Colonic mucosa (tissue), 4 donors: ENCODE measurements around the gene PKDCC. TPM values are rescaled to one million over a fixed set of nuclear protein-coding genes. Genes with fewer than 3 reads are reported as not detected.
A peak's percentile ranks its signal among the peaks of the same experiment; 100 is the strongest.
"Not testable (repeated sequence)": the region's sequence is repeated elsewhere in the genome, so short reads cannot be mapped to it uniquely, and the experiment has no call there.

Source experiments
- DNase-seq: peaks from one replicate; pipeline ENCODE4 v3.0.0-alpha.2; 2020
- H3K27ac ChIP-seq: fragments of 200-600 bp; one replicate; pipeline ENCODE4 v1.8.0; 2021
- H3K27me3 ChIP-seq: fragments of 200-600 bp; one replicate; pipeline ENCODE4 v1.8.0; 2021
- H3K36me3 ChIP-seq: fragments of 200-600 bp; one replicate; pipeline ENCODE4 v1.8.0; 2021
- H3K4me1 ChIP-seq: fragments of 200-600 bp; one replicate; pipeline ENCODE4 v1.8.0; 2021; ENCODE audit warnings: mild to moderate bottlenecking
- H3K4me3 ChIP-seq: fragments of 200-600 bp; one replicate; pipeline ENCODE4 v1.8.0; 2021
- H3K9ac ChIP-seq, 2 donors: one replicate each; pipeline ENCODE4 v1.7.0; 2013; ENCODE audit warnings: control low read depth in 2 of 2, low read depth in 2 of 2, low read length in 2 of 2
- H3K9me3 ChIP-seq: fragments of 200-600 bp; one replicate; pipeline ENCODE4 v1.8.0; 2021
- intact Hi-C: fragments of 100-400 bp; cut with DNase I; formaldehyde crosslinking; loops from one replicate; pipeline ENCODE4 v1.14.1; 2022
- total RNA-seq, 2 donors: library from RNA; stranded (reverse); fragmentation: NEBNext Ultra II Directional in 1 of 2; extraction: Animal tissue kit (Norgen Biotek cat#: 25700) in 1 of 2; gene quantifications; one replicate each; pipeline ENCODE4 v1.2.1, GENCODE V29; 2021
- TF ChIP-seq, protein P1 (sequence below): fragments of 200-600 bp; IDR thresholded peaks from one replicate; pipeline ENCODE4 v1.8.0; 2022; ENCODE audit warnings: antibody characterized with exemption, mild to moderate bottlenecking
- donor health status: healthy.
- donor health status: DM: no; HTN: no; CAD: no.
- donor health status: DM: no; HTN: no; CAD: no.

PKDCC gene
- total RNA-seq, 2 donors from 2014 or later = 61.3 to 125 TPM

DNA sequence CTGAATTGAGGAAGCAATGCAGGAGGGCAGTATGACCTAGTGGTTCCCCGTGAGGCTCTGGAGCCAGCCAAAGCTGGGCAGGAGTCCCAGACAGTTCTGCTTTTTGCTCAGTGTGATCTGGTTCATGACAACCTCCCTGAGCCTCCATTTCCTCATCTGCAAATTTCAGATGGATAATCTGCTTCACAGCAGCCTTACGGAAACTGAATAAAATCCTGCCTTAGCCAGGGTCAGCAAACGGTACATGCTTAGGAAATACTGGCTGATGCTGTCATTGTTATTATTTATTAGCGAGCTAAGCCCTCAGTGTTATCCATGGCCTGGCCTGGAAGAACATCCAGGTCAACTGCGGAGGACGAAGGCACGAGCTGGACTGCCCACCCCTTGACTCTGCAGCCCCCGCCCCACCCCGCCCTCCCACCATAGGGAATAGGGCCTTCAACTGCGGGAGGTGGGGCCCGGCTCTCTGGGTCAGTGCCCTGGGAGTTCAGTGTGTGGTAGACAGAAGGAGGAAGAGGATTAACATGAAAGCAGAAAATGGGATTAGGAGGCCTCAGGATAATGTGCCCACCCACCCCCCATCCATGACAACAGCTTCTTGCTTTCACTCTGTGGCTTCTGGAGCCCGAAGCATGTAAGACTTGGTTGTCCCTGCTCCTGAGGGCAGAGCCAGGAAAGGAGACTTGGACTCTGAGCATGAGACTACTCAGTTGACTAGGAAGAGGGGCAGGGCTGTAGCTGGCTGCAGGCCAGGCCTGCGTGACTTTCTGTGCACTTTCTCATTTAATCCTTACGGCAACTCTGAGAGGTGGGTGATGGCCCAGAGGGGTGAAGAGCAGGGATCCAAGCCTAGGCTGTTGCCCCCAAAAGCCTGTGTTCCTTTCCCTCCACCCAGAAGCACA, 13.1 kb downstream of the PKDCC start:
- intact Hi-C loops = no loop called here

DNA sequence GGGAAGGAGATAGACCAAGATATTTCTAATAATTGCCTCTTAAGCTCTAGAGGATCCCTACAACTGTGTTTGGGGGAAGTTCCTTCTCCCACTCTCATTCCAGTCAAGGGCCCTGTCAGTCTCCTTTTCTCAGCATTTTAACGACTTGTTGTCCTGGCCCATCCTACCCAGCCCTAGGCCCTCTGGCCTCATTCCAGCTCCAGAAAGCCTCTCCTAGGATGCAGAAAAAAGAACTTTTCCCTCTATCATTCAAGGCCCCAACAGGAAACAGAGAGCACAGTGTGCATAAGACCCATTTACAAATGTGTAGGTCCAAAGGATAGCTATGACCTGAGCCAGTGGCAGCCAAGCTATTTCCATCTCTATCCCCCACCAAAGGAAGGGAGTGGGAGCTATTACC, 14.0 kb downstream of the PKDCC start:
- Histone ChIP-seq H3K27ac (peak overlapping the region; percentile 65), H3K4me3 (no peak overlapping the region), H3K4me1 (peaks cover 17% of the 10 kb centered on the region), H3K9me3 (no peaks in the 10 kb centered on the region), H3K27me3 (no peaks in the 10 kb centered on the region), H3K9ac (peak overlapping the region in 1 of 2 donors; percentile 73), H3K36me3 (peaks cover 5% of the 10 kb centered on the region)
- intact Hi-C loops = no loop called here
- peak; percentile 65 for DNase-seq
- TF ChIP-seq, protein P1, sequence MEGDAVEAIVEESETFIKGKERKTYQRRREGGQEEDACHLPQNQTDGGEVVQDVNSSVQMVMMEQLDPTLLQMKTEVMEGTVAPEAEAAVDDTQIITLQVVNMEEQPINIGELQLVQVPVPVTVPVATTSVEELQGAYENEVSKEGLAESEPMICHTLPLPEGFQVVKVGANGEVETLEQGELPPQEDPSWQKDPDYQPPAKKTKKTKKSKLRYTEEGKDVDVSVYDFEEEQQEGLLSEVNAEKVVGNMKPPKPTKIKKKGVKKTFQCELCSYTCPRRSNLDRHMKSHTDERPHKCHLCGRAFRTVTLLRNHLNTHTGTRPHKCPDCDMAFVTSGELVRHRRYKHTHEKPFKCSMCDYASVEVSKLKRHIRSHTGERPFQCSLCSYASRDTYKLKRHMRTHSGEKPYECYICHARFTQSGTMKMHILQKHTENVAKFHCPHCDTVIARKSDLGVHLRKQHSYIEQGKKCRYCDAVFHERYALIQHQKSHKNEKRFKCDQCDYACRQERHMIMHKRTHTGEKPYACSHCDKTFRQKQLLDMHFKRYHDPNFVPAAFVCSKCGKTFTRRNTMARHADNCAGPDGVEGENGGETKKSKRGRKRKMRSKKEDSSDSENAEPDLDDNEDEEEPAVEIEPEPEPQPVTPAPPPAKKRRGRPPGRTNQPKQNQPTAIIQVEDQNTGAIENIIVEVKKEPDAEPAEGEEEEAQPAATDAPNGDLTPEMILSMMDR = no peak

More for the DNA sequence above, 13.1 kb downstream of the PKDCC start:
- H3K36me3 ChIP-seq = peaks cover 5% of the 10 kb centered on the region
- H3K27ac ChIP-seq = peak overlapping the region; percentile 65
- no peaks in the 10 kb centered on the region for H3K27me3 ChIP-seq
- H3K4me3 ChIP-seq = no peak overlapping the region
- peak overlapping the region in 1 of 2 donors; percentile 73 for H3K9ac ChIP-seq
- peaks cover 17% of the 10 kb centered on the region for H3K4me1 ChIP-seq
- TF ChIP-seq, protein P1 = no peak
- H3K9me3 ChIP-seq = no peaks in the 10 kb centered on the region
- peak; percentile 83 for DNase-seq

DNA sequence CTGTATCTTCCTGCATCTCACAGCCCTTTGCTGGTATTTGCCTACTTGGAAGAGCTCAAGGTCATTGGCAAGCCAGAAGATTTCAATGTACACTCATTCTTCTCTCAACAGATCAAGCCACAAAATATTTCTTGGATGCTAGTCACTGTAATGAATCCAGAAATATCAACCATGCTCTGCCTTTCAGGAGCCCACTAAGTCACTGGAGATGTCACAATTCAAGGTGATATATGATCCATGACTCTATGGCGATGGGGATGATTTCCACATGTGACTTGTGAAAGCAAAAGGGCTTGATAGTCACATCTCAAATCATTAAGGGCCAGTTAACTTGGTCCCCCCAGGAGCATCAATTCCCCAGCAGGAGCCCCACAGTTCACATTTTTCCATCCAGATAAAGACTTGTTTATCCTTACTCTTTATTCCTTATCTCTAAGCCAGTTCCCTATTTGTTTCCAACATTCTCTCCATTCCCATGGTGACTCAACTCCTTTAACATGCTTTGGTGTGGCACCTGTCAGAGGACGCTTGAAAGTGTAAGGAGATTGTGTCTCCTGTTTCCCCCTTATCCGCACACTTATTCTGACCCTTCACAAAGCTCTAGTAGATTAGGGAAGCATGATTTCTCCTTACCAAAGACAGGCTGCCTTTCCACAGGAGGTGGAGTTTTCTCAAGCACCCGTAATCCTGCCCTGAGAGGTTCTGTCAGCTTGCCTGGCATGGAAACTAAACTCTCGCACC, 15.8 kb downstream of the PKDCC start:
- Histone ChIP-seq H3K27me3 (no peaks in the 10 kb centered on the region), H3K9me3 (no peaks in the 10 kb centered on the region), H3K4me1 (peaks cover 6% of the 10 kb centered on the region), H3K9ac (peak overlapping the region in 1 of 2 donors; percentile 68), H3K27ac (peak overlapping the region; percentile 70), H3K36me3 (no peaks in the 10 kb centered on the region), H3K4me3 (no peak overlapping the region)
- intact Hi-C loops = no loop called here
- no peak for DNase-seq
- TF ChIP-seq, protein P1 = no peak

DNA sequence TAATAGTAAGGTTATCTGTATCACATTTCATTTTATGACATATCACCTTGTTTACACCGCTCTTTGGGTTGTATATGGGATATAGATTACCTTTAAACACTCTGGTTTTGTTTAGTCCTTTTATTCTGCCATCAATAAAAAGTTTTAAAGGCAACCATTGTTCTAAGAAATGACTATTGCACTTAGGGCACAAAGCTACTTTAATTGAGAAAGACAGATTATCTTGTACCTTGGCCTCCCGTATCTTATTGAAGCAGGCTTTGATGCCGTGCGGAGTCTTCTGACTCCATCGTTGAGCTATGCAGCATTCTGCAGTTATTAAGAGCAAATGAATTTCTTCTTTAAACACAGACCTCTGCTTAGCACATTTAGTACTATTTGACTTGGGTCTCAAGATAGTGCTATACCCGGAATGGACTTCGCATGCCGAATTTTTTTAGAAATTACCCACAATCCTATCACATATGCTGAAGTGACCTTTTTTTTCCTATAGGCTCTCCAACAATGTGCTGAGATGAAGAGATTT, 16.7 kb downstream of the PKDCC start:
- Histone ChIP-seq H3K27ac (peak overlapping the region; percentile 70), H3K9ac (peak overlapping the region in 1 of 2 donors; percentile 68), H3K4me1 (peaks cover 6% of the 10 kb centered on the region), H3K27me3 (no peaks in the 10 kb centered on the region), H3K36me3 (no peaks in the 10 kb centered on the region), H3K4me3 (no peak overlapping the region), H3K9me3 (no peaks in the 10 kb centered on the region)
- intact Hi-C loops = no loop called here
- TF ChIP-seq, protein P1 = no peak
- DNase-seq = peak; percentile 52

DNA sequence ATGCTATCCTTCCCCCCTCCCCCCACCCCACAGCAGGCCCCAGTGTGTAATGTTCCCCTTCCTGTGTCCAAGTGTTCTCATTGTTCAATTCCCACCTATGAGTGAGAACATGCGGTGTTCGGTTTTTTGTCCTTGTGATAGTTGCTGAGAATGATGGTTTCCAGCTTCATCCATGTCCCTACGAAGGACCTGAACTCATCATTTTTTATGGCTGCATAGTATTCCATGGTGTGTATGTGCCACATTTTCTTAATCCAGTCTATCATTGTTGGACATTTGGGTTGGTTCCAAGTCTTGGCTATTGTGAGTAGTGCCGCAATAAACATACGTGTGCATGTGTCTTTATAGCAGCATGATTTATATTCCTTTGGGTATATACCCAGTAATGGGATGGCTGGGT, 17.9 kb downstream of the PKDCC start:
- H3K4me1 ChIP-seq, DNase-seq, H3K36me3 ChIP-seq, intact Hi-C loops, H3K9ac ChIP-seq, H3K27ac ChIP-seq, H3K9me3 ChIP-seq, H3K27me3 ChIP-seq, H3K4me3 ChIP-seq: not testable (repeated sequence)

DNA sequence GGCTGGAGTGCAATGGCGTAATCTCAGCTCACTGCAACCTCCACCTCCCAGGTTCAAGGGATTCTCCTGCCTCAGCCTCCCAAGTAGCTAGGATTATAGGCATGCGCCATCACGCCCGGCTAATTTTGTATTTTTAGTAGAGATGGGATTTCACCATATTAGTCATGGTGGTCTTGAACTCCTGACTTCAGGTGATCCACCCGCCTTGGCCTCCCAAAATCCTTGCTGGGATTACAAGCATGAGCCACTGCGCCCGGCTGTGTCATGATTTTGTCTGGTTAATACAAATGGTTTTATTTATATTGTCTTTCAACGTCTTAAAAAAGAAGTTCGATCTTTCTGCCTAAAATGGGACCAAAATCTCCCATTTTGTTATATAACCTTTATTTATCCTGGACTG, 19.2 kb downstream of the PKDCC start:
- H3K27me3 ChIP-seq, H3K27ac ChIP-seq, H3K4me3 ChIP-seq, H3K9ac ChIP-seq, H3K36me3 ChIP-seq, H3K9me3 ChIP-seq, intact Hi-C loops, DNase-seq, H3K4me1 ChIP-seq: not testable (repeated sequence)
